ENCODE results near the gene CILP2.

The CILP2 gene

GRCh38 chr19:19568802-19569756 lies 31.0 kb downstream of the CILP2 start:
- DNase-seq = no peak

- no peak for DNase-seq
Observed at GRCh38 chr19:19570571-19570970, 32.5 kb downstream of the CILP2 start.

GRCh38 chr19:19571071-19571786 lies 33.2 kb downstream of the CILP2 start:
- DNase-seq = no peak

GRCh38 chr19:19575411-19575810 lies 37.3 kb downstream of the CILP2 start:
- no peak for DNase-seq

- DNase-seq = no peak
Observed at GRCh38 chr19:19578252-19578651, 40.2 kb downstream of the CILP2 start.

- DNase-seq = no peak
Observed at GRCh38 chr19:19579533-19580361, 41.7 kb downstream of the CILP2 start.

- no peak for DNase-seq
Observed at GRCh38 chr19:19580418-19580817, 42.4 kb downstream of the CILP2 start.

GRCh38 chr19:19581391-19581790 lies 43.3 kb downstream of the CILP2 start:
- no peak for DNase-seq

GRCh38 chr19:19582471-19582870 lies 44.4 kb downstream of the CILP2 start:
- DNase-seq = no peak

GRCh38 chr19:19584356-19584755 lies 46.3 kb downstream of the CILP2 start:
- DNase-seq = no peak

- no peak for DNase-seq
Observed at GRCh38 chr19:19587771-19588170, 49.7 kb downstream of the CILP2 start.

GRCh38 chr19:19588546-19588945 lies 50.5 kb downstream of the CILP2 start:
- no peak for DNase-seq

- peak; percentile 73 for DNase-seq
Observed at GRCh38 chr19:19591133-19591825, 53.2 kb downstream of the CILP2 start.

- DNase-seq = no peak
Observed at GRCh38 chr19:19592690-19593089, 54.6 kb downstream of the CILP2 start.

GRCh38 chr19:19594381-19594780 lies 56.3 kb downstream of the CILP2 start:
- DNase-seq = no peak

GRCh38 chr19:19595171-19595701 lies 57.2 kb downstream of the CILP2 start:
- no peak for DNase-seq

Data from central memory CD4-positive, alpha-beta T cell (primary cell).